BJ (cell line): ENCODE data around the gene SEMA3D. TPM values are rescaled to one million over a fixed set of nuclear protein-coding genes. Genes with fewer than 3 reads are reported as not detected.
A peak's percentile ranks its signal among the peaks of the same experiment; 100 is the strongest.

Source experiments
- CTCF ChIA-PET: fragments of 350-600 bp; formaldehyde crosslinking; extraction: SDS; loops from one replicate; lab custom pipeline; 2021; ENCODE audit warnings: antibody characterized with exemption, inconsistent platforms; lab: Yijun Ruan, JAX
- POLR2A ChIA-PET: fragments of 300-600 bp; sonication (Branson Sonifier 250); formaldehyde crosslinking; extraction: SDS; loops from one replicate; lab custom pipeline; 2021; ENCODE audit warnings: antibody characterized with exemption; lab: Charles Lee
- DNase-seq: peaks from one replicate; pipeline ENCODE4 v3.0.0-alpha.2; 2011; ENCODE audit warnings: low read depth
- H3K27me3 ChIP-seq: 2 replicates; pipeline ENCODE4 v1.6.0; 2011; ENCODE audit warnings: low read length; ENCODE audit not compliant: control insufficient read depth, insufficient read depth
- H3K36me3 ChIP-seq: 2 replicates; pipeline ENCODE4 v1.5.1; 2011; ENCODE audit warnings: low read length; ENCODE audit not compliant: control insufficient read depth, insufficient read depth
- H3K4me3 ChIP-seq: 2 replicates; pipeline ENCODE4 v1.5.1; 2011; ENCODE audit warnings: low read depth, mild to moderate bottlenecking, control low read depth, low read length
- polyA plus RNA-seq: library from polyadenylated mRNA; depleted of rRNA; stranded (reverse); fragments of >200 nt; gene quantifications from 2 replicates; pipeline ENCODE4 v1.2.3, GENCODE V29; 2011
- TF ChIP-seq, protein P1 (sequence below): IDR thresholded peaks from 2 replicates; pipeline ENCODE4 v1.5.1; 2011; ENCODE audit warnings: low read depth, mild to moderate bottlenecking, control low read depth, inconsistent platforms, low read length, moderate library complexity; ENCODE audit not compliant: insufficient read depth

Gene SEMA3D
- polyA plus RNA-seq, 1 experiment, result 19.9 TPM

DNA sequence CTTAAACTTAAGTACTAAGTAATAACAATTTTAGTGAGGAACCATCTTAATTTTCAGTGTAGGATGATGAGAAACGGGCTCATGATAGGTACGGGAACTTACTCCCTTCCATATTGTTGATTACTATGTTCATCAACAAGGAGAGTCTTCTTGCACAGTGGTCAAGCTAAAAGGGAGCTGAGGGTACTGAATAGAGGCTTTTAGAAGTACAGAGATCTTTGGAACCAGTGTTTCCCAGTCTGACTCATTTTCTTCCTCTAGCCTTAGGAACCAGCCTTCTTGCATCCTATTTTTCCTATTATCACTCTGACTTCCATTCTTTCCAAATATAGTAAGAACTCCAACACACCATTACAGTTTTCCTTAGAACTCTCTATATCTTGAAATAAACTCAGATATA, 17.6 kb upstream of the SEMA3D start:
- no peak for DNase-seq
- CTCF ChIA-PET, result interaction anchor here (0.6 to 1.2 kb wide), 2 partner anchors 14 to 66 kb away, joined by 4 read pairs; no protein-coding TSS in a partner anchor
- POLR2A ChIA-PET, result no interaction called here
- Histone ChIP-seq H3K4me3 (no peak overlapping the region), H3K27me3 (no peaks in the 10 kb centered on the region), H3K36me3 (no peaks in the 10 kb centered on the region)
- TF ChIP-seq, protein P1, sequence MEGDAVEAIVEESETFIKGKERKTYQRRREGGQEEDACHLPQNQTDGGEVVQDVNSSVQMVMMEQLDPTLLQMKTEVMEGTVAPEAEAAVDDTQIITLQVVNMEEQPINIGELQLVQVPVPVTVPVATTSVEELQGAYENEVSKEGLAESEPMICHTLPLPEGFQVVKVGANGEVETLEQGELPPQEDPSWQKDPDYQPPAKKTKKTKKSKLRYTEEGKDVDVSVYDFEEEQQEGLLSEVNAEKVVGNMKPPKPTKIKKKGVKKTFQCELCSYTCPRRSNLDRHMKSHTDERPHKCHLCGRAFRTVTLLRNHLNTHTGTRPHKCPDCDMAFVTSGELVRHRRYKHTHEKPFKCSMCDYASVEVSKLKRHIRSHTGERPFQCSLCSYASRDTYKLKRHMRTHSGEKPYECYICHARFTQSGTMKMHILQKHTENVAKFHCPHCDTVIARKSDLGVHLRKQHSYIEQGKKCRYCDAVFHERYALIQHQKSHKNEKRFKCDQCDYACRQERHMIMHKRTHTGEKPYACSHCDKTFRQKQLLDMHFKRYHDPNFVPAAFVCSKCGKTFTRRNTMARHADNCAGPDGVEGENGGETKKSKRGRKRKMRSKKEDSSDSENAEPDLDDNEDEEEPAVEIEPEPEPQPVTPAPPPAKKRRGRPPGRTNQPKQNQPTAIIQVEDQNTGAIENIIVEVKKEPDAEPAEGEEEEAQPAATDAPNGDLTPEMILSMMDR, result no peak

DNA sequence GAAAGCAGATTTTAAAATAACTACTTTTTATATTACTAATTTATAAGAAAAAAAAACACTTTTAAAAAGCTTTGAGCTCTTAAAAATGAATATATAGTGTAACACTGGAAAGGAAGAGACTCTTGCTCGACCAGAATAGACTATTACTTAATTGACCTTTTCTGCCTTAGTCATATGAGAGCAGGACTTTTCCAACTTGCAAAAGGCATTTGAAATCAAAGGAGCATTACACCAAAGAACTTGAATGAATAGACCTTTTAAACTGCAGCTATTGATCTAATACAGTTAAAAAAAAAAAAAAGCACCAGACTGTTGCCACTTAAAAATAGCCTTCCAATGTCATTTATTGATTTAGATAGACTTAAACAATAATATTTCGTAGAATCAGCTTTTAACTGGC, 17.2 kb upstream of the SEMA3D start:
- no peaks in the 10 kb centered on the region for H3K36me3 ChIP-seq
- no peaks in the 10 kb centered on the region for H3K27me3 ChIP-seq
- CTCF ChIA-PET, result interaction anchor here (0.6 to 1.2 kb wide), 2 partner anchors 13 to 66 kb away, joined by 4 read pairs; no protein-coding TSS in a partner anchor
- TF ChIP-seq, protein P1, result no peak
- POLR2A ChIA-PET, result no interaction called here
- H3K4me3 ChIP-seq, result no peak overlapping the region
- DNase-seq, result no peak

DNA sequence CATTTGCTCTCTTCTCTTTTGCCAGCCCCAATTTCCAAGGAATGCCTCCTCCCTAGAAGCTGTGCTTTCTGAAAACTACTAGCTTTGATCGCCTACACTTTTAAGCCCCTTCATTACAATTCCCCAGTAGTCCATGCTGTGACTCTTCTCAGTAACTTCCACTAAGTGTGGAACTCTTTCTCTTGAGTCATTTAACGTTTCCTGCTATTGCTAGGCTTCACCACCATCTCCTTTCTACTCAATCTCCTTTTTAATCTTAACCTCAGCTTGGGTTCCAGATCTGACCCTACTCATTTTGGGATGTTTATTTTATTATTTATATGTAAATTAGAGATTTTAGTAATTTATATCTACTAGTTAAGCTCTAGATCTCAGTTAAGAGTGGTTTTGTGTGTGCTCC, 14.4 kb upstream of the SEMA3D start:
- TF ChIP-seq, protein P1, result no peak
- ChIA-PET POLR2A (no interaction called here), CTCF (interaction anchor here (1.5 kb wide), 1 partner anchor 15 kb away, joined by 4 read pairs; the partner anchor contains the start of gene SEMA3D)
- no peaks in the 10 kb centered on the region for H3K36me3 ChIP-seq
- no peak for DNase-seq
- H3K27me3 ChIP-seq, result no peaks in the 10 kb centered on the region
- H3K4me3 ChIP-seq, result no peak overlapping the region

DNA sequence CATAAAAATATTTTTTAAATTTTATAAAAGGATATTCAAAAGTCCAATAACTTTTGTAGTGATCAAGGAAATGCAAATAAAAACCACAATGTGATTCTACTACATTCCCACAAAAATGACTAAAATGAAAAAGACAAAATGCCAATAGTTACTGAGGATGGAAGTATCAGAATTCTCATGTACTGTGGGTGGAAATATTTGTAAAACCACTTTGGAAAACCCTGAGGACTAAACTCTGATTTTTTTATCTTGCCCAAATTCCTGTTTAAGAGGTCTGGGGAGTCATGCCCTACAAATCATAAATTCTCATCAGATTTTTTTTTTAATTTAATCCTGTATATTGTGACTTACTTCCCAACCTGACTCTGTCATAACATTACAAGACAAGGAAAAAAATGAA, 9.8 kb upstream of the SEMA3D start:
- no peak overlapping the region for H3K4me3 ChIP-seq
- POLR2A ChIA-PET, result no interaction called here
- H3K27me3 ChIP-seq, result no peaks in the 10 kb centered on the region
- TF ChIP-seq, protein P1, result no peak
- CTCF ChIA-PET, result interaction anchor here (5.9 kb wide), 1 partner anchor 11 kb away, joined by 26 read pairs; the partner anchor contains the start of gene SEMA3D
- DNase-seq, result no peak
- H3K36me3 ChIP-seq, result no peaks in the 10 kb centered on the region

DNA sequence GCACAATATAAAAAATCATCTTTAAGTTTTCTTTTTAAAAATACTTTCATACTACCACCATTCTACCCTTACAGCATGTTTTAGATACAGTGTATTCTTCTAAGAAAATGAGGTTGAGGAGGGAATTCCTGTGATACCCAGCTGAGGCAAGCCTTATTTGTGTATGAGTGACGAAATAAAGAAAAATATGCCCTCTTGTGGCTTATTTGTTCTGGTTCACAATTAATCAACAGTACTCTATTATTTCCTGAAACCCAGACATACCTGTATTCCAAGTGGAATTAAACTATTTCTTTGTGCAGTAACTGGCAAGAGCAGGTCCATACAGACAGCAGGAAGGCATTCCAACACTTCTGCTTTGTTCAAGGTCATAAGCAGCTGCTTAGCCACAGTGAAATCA, 4.5 kb upstream of the SEMA3D start:
- ChIA-PET POLR2A (no interaction called here), CTCF (interaction anchor here (0.6 to 10.1 kb wide), 4 partner anchors 13 to 151 kb away, joined by 3 to 149 read pairs (median 4); no protein-coding TSS in a partner anchor)
- Histone ChIP-seq H3K27me3 (no peaks in the 10 kb centered on the region), H3K4me3 (no peak overlapping the region), H3K36me3 (no peaks in the 10 kb centered on the region)
- DNase-seq, result no peak
- TF ChIP-seq, protein P1, result peak; percentile 43
